Stimulated activated CD4-positive, alpha-beta T cell treated with anti-CD3 and anti-CD28 coated beads, TNF-alpha, amount 100 ng/mL, for 1 hour (primary cell): ENCODE results near the gene CEACAM16.
"Not testable (repeated sequence)": the region's sequence is repeated elsewhere in the genome, so short reads cannot be mapped to it uniquely, and the experiment has no call there.

Experiments
- DNase-seq, 3 donors: peaks; one replicate each; pipeline ENCODE4 v3.0.0-alpha.2; 2020; ENCODE audit warnings: low read depth in 3 of 3, low spot score in 1 of 3

The CEACAM16 gene

DNA sequence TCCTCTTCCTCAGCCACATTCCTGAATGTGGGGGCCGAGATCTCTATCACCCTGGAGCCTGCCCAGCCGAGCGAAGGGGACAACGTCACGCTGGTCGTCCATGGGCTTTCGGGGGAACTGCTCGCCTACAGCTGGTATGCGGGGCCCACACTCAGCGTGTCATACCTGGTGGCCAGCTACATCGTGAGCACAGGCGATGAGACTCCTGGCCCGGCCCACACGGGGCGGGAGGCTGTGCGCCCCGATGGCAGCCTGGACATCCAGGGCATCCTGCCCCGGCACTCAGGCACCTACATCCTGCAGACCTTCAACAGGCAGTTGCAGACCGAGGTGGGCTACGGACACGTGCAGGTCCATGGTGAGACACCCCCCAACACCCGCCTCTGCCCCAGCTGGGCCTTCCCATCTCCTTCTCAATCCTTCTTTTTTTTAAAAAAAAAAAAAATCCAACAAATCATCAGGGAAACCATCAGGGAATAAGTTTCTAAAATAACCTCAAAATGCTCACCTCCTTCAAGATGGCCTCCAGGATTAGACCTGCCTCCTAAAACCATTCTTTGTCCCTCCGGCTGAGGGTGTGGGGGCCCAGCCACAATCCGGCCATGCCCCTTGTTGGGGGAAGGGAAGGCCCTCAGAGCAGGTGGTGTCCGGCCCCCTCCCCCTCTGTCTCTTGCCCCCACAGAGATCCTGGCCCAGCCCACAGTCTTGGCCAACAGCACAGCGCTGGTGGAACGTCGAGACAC lies 4.6 kb downstream of the CEACAM16 start:
- DNase-seq: no peak

GRCh38 chr19:44704982-44705381 lies 6.0 kb downstream of the CEACAM16 start:
- no peak for DNase-seq

DNA sequence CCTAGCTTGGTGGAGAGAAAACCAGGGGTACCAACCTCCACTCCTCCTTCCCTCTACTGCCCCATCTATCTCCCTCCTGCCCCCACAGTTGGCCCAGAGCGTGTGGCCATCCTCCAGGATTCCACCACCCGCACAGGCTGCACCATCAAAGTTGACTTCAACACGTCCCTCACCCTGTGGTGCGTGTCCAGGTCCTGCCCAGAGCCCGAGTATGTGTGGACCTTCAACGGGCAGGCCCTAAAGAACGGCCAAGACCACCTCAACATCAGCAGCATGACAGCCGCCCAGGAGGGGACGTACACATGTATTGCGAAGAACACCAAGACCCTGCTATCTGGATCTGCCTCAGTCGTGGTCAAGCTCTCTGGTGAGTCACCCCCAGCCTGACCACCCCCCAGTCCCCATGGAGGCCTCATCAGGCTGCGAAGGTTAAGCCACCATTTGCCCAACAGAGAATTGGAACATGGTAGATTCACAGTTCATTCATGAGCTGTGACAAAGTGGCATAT lies 6.6 kb downstream of the CEACAM16 start:
- no peak for DNase-seq

GRCh38 chr19:44706506-44707236 lies 7.7 kb downstream of the CEACAM16 start:
- no peak for DNase-seq

DNA sequence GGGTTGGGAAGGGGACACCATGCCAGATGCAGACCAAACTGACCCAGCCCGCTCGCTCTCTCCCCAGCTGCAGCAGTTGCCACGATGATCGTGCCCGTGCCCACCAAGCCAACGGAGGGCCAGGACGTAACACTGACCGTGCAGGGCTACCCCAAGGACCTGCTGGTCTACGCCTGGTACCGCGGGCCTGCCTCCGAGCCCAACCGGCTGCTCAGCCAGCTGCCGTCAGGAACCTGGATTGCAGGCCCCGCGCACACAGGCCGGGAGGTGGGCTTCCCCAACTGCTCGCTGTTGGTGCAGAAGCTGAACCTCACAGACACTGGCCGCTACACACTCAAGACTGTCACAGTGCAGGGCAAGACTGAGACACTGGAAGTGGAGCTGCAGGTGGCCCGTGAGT lies 8.8 kb downstream of the CEACAM16 start:
- DNase-seq: no peak

- no peak for DNase-seq
Measured at GRCh38 chr19:44708940-44709339, 10.0 kb downstream of the CEACAM16 start.

DNA sequence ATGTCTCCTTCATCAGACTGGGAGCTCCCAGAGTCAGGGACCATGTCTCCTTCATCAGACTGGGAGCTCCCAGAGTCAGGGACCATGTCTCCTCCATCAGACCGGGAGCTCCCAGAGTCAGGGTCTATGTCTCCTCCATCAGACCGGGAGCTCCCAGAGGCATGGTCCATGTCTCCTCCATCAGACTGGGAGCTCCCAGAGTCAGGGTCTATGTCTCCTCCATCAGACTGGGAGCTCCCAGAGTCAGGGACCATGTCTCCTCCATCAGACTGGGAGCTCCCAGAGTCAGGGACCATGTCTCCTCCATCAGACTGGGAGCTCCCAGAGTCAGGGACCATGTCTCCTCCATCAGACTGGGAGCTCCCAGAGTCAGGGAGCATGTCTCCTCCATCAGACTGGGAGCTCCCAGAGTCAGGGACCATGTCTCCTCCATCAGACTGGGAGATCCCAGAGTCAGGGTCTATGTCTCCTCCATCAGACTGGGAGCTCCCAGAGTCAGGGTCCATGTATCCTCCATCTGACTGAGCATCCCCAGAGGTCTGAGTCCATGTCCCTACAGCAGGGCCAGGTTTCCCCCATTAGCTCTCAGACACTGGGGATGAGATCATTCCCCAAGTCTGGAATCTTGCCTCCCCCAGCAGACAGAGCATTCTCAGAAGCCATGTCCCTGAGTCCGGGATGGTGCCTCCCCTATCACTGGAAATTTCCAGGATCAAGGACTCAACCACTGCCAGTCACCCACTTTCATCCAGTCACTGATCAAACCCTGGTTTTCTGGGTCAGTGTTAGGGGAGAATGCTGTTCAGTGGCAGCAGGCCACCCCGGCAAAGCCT lies 10.7 kb downstream of the CEACAM16 start:
- not testable (repeated sequence) for DNase-seq

DNA sequence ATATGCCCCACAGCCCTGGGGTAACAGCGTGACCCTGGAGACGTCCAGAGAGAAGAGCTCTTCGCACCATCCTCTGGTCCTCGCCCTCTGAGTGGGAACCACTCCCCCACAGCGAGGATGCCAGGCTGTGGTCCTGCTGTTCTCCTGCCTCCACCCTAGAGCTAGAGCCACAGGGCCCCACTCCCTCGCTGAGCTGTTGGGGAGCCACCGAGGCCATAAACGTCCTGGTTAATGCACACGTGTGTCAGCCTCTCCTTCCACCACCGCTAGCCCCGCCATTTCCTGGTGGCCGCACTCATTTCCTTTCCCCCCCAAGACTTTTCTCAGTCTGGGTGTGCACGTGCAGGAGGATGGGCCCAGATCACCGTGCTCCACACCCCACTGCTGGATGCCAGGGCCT lies 11.5 kb downstream of the CEACAM16 start:
- DNase-seq: no peak

DNA sequence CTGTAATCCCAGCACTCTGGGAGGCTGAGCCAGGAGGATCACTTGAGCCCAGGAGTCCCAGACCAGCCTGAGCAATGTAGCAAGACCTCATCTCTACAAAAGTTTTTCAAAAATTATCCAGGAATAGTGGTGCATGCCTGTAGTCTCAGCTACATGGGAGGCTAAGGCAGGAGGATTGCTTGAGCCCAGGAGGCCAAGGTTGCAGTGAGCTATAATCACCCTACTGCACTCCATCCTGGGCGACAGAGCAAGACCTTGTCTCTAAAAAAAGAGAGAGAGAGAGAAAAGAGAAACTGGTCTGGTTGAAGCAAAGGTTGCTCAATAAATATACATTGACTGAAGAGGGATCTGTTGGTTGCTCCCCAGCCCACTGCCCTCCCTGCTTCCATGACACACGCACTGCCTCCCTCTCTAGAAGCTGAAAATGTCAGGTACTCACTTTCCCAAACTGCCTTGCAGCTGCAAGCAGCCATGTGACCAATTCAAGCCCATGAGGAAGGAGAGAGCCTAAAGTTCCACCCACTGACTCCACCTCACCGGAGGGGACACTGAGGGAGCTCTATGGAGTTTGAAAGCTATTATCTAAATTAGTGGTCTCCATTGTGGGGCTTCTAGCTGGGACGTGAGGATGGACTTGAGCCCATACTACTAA lies 14.0 kb downstream of the CEACAM16 start:
- no peak for DNase-seq

- no peak for DNase-seq
Measured at GRCh38 chr19:44714597-44715169, 15.7 kb downstream of the CEACAM16 start.

DNA sequence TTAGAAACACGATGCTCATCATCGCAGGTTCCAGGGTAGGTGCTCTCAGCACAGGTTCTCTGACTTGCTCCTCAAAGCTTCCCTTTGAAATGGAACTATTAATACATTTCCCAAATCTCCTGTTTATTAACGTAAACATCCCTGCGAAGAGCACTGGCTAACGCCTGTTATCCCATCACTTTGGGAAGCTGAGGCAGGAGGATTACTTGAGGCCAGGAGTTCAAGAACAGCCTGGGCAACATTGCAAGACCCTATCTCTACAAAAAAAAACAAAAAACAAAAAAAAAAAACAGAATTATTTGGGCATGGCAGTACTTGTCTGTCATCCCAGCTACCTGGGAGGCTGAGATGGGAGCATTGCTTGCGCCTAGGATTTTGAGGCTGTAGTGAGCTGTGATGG lies 18.7 kb downstream of the CEACAM16 start:
- no peak for DNase-seq

DNA sequence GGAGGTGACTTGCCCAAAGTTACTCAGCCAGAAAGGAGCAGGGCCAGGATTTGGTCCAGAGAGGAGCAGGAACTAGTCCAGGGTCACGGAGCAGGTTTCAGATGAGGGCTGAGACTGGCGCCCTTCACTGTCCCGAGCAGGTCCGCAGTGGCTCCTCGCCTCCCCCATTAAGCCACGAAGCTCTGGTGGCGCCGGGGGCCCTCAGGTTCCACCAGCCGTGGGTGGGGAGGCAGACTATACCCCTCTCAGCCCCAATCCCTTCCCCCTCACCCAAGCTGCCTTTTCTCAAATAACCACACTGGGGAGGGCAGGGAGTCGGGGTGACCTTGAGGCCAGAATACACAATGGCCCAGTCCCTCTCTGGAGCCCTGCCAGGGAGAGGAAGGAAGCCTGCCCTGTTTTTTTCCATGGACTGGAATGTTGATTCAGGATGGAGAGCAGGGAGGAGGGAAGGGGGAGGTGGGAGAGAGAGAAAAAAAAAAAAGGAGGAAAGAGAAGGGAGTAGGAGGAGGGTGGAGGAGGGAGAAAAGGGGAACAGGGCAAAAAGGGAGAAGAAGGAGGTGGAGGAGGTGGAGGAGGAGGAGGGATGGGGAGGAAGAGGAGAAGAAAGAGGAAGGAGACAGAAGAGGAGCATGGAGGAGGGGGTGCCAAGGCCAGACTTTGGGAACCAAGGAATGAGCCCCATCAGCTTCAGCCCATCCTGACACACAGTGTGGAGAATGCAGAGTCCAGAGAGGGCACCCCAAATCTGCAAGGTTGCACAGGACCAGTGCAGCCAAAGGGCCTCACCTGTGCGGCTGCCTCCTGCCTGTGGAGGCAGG lies 19.7 kb downstream of the CEACAM16 start:
- no peak for DNase-seq

GRCh38 chr19:44719262-44719701 lies 20.3 kb downstream of the CEACAM16 start:
- DNase-seq: no peak

GRCh38 chr19:44720396-44720795 lies 21.4 kb downstream of the CEACAM16 start:
- not testable (repeated sequence) for DNase-seq

DNA sequence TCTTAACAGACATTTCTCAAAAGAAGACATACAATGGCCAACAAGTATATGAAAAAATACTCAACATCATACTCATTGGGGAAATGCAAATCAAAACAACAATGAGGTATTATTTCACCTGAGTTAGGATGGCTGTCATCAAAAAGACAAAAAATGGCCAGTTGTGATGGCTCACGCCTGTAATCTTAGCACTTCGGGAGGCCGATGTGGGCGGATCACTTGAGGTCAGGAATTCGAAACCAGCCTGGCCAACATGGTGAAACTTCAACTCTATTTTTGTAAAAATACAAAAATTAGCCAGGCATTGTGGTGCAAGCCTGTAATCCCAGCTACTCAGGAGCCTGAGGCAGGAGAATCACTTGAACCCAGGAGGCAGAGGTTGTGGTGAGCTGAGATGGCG lies 22.0 kb downstream of the CEACAM16 start:
- DNase-seq: no peak

- not testable (repeated sequence) for DNase-seq
Measured at GRCh38 chr19:44721369-44721768, 22.4 kb downstream of the CEACAM16 start.

DNA sequence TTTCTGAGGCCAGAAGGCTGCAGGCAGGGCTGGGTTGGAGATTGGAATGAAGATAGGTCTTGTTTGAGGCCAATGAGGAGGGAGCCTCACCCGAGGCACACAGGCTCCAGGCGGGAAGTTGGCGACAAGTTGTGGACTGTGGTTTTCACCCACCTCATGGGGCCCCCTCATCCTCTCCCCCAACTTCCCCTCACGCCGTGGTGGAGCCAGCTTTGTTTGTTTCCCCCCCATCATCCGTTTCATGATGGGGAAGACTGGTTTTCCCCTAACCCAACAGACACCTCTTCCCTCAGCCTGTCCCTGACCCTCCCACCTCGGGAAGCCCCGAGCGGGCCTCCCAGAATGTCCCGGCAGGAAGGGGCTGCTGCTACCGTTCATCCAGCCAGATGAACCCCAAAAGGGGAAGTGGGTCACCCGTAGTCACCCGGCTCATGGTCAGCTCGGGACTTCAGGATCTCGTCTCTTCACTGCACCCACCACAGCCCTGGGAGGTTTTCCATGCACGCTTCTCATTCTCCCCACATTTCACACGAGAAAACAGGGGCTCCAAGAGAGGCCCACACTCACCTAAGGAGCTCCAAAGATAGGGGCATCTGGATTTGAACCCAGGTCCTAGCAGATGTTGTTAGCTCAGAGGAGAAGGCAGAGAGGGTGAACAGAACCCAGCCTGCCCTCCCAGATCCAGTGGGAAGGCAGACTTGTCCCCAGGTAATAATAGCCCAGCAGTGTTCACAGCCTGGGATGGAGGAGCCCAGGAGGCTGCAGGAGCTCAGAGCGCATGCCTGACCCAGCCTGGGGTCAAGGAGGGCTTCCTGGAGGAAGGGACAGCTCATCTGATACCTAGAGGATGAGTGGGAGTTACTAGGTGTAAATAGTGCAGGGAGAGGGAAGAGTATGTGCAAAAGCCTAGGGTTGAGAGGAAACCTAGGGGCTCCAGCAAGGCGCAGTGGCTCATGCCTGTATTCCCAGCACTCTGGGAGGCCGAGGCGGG lies 23.5 kb downstream of the CEACAM16 start:
- no peak for DNase-seq

- DNase-seq: no peak
Measured at GRCh38 chr19:44723299-44723951, 24.5 kb downstream of the CEACAM16 start.
